Testis (tissue), 2 donors: ENCODE measurements around the gene KLF1.

Experiments
- CTCF ChIP-seq, 3 experiments: fragments of 450-650 bp in 2 of 3; fragments of 200-600 bp in 1 of 3; sonication (generic) in 1 of 3; IDR thresholded peaks; one replicate each; pipeline ENCODE4 v1.5.1; 2016 to 2019; ENCODE audit warnings: antibody characterized with exemption in 3 of 3, mild to moderate bottlenecking in 2 of 3, moderate library complexity in 1 of 3
- POLR2A ChIP-seq: fragments of 450-650 bp; IDR thresholded peaks from one replicate; pipeline ENCODE4 v1.6.1; 2017; ENCODE audit warnings: antibody characterized with exemption, mild to moderate bottlenecking, moderate library complexity

- no peak for TF ChIP-seq CTCF (IDR thresholded peaks at IDR 0.05)
- TF ChIP-seq POLR2A, result peak; percentile 11
These were observed 5.7 kb downstream of the KLF1 start, which contains the start of gene DNASE2 for GRCh38 chr19:12881172-12881808.
